ENCODE results near the gene ABLIM1. TPM values are rescaled to one million over a fixed set of nuclear protein-coding genes. Genes with fewer than 3 reads are reported as not detected.

Gene ABLIM1
- total RNA-seq, 3 donors from 2014 or later (not counting 1 experiment from before 2014, with no cell fraction given) = 71.9 to 118 (median 73.5) TPM

- Histone ChIP-seq H3K27me3 (ENCODE audit: control insufficient read depth, insufficient read depth, low read length) (peaks cover 2% of the 10 kb centered on the region), H3K4me3 (ENCODE audit: low read length) (no peak overlapping the region), H3K27ac (ENCODE audit: low read length) (no peak overlapping the region), H3K9me3 (ENCODE audit: control insufficient read depth, insufficient read depth, low read length) (no peaks in the 10 kb centered on the region), H3K4me1 (ENCODE audit: control insufficient read depth, insufficient read depth, low read length) (peaks cover 3% of the 10 kb centered on the region), H3K36me3 (ENCODE audit: control insufficient read depth, insufficient read depth, low read length) (no peaks in the 10 kb centered on the region)
- ATAC-seq (no peak), DNase-seq (no peak)
- H3K27me3 Mint-ChIP-seq (ENCODE audit: low read depth in 2 of 2) = peaks cover 9 to 12% of the 10 kb centered on the region in 2 donors
- TF ChIP-seq CTCF (IDR thresholded peaks at IDR 0.05) = no peak
- WGBS (ENCODE audit: insufficient coverage) = 90% methylated on average over 5 of the region's 5 CpGs
- intact Hi-C loops (cut with micrococcal nuclease) = no loop called here
- H3K36me3 Mint-ChIP-seq = no peaks in the 10 kb centered on the region
- H3K9me3 Mint-ChIP-seq = no peaks in the 10 kb centered on the region
- H3K27ac Mint-ChIP-seq = no peak overlapping the region
- peaks cover 0 to 4% of the 10 kb centered on the region in 2 donors for H3K4me1 Mint-ChIP-seq
- no peak overlapping the region for H3K4me3 Mint-ChIP-seq
Observed at GRCh38 chr10:114389426-114389825, 268.6 kb downstream of the ABLIM1 start.

- no peak overlapping the region for H3K4me3 ChIP-seq (ENCODE audit: low read length)
- ATAC-seq = no peak
- Mint-ChIP-seq H3K4me1 (peaks cover 0 to 4% of the 10 kb centered on the region in 2 donors), H3K36me3 (no peaks in the 10 kb centered on the region), H3K4me3 (no peak overlapping the region), H3K27ac (no peak overlapping the region), H3K27me3 (ENCODE audit: low read depth in 2 of 2) (peaks cover 9 to 12% of the 10 kb centered on the region in 2 donors), H3K9me3 (no peaks in the 10 kb centered on the region)
- H3K36me3 ChIP-seq (ENCODE audit: control insufficient read depth, insufficient read depth, low read length) = no peaks in the 10 kb centered on the region
- H3K9me3 ChIP-seq (ENCODE audit: control insufficient read depth, insufficient read depth, low read length) = no peaks in the 10 kb centered on the region
- no peak overlapping the region for H3K27ac ChIP-seq (ENCODE audit: low read length)
- TF ChIP-seq CTCF (IDR thresholded peaks at IDR 0.05) = no peak
- WGBS (ENCODE audit: insufficient coverage) = 39% methylated on average over 3 of the region's 3 CpGs
- intact Hi-C loops (cut with micrococcal nuclease) = no loop called here
- H3K27me3 ChIP-seq (ENCODE audit: control insufficient read depth, insufficient read depth, low read length) = peaks cover 2% of the 10 kb centered on the region
- DNase-seq = no peak
- H3K4me1 ChIP-seq (ENCODE audit: control insufficient read depth, insufficient read depth, low read length) = no peaks in the 10 kb centered on the region
Observed at GRCh38 chr10:114388275-114388674, 269.8 kb downstream of the ABLIM1 start.

- Mint-ChIP-seq H3K36me3 (no peaks in the 10 kb centered on the region), H3K4me1 (peaks cover 0 to 4% of the 10 kb centered on the region in 2 donors), H3K27me3 (ENCODE audit: low read depth in 2 of 2) (peaks cover 9 to 12% of the 10 kb centered on the region in 2 donors), H3K27ac (no peak overlapping the region), H3K9me3 (no peaks in the 10 kb centered on the region), H3K4me3 (no peak overlapping the region)
- H3K36me3 ChIP-seq (ENCODE audit: control insufficient read depth, insufficient read depth, low read length) = no peaks in the 10 kb centered on the region
- 95% methylated on average over 3 of the region's 4 CpGs for WGBS (ENCODE audit: insufficient coverage)
- H3K9me3 ChIP-seq (ENCODE audit: control insufficient read depth, insufficient read depth, low read length) = no peaks in the 10 kb centered on the region
- H3K27ac ChIP-seq (ENCODE audit: low read length) = no peak overlapping the region
- H3K4me1 ChIP-seq (ENCODE audit: control insufficient read depth, insufficient read depth, low read length) = no peaks in the 10 kb centered on the region
- DNase-seq = no peak
- TF ChIP-seq CTCF (IDR thresholded peaks at IDR 0.05) = no peak
- peaks cover 2% of the 10 kb centered on the region for H3K27me3 ChIP-seq (ENCODE audit: control insufficient read depth, insufficient read depth, low read length)
- no peak for ATAC-seq
- intact Hi-C loops (cut with micrococcal nuclease) = no loop called here
- H3K4me3 ChIP-seq (ENCODE audit: low read length) = no peak overlapping the region
Observed at GRCh38 chr10:114387784-114388183, 270.3 kb downstream of the ABLIM1 start.

GRCh38 chr10:114386452-114386851 lies 271.6 kb downstream of the ABLIM1 start:
- H3K27ac ChIP-seq (ENCODE audit: low read length) = no peak overlapping the region
- intact Hi-C loops (cut with micrococcal nuclease) = no loop called here
- H3K36me3 Mint-ChIP-seq = no peaks in the 10 kb centered on the region
- peaks cover 0 to 4% of the 10 kb centered on the region in 2 donors for H3K4me1 Mint-ChIP-seq
- no peak overlapping the region for H3K4me3 ChIP-seq (ENCODE audit: low read length)
- H3K9me3 ChIP-seq (ENCODE audit: control insufficient read depth, insufficient read depth, low read length) = no peaks in the 10 kb centered on the region
- ATAC-seq (no peak), DNase-seq (no peak)
- peaks cover 2% of the 10 kb centered on the region for H3K27me3 ChIP-seq (ENCODE audit: control insufficient read depth, insufficient read depth, low read length)
- 85% methylated on average over 6 of the region's 6 CpGs for WGBS (ENCODE audit: insufficient coverage)
- no peak overlapping the region for H3K4me3 Mint-ChIP-seq
- TF ChIP-seq CTCF (IDR thresholded peaks at IDR 0.05) = no peak
- no peaks in the 10 kb centered on the region for H3K9me3 Mint-ChIP-seq
- H3K36me3 ChIP-seq (ENCODE audit: control insufficient read depth, insufficient read depth, low read length) = no peaks in the 10 kb centered on the region
- peaks cover 10 to 20% of the 10 kb centered on the region in 2 donors for H3K27me3 Mint-ChIP-seq (ENCODE audit: low read depth in 2 of 2)
- no peaks in the 10 kb centered on the region for H3K4me1 ChIP-seq (ENCODE audit: control insufficient read depth, insufficient read depth, low read length)
- H3K27ac Mint-ChIP-seq = no peak overlapping the region

Measured in natural killer cell (primary cell).